ENCODE measurements around the gene PLTP. TPM values are rescaled to one million over a fixed set of nuclear protein-coding genes. Genes with fewer than 3 reads are reported as not detected.
A peak's percentile ranks its signal among the peaks of the same experiment; 100 is the strongest.

PLTP gene
- total and polyA plus RNA-seq, 2 donors: 51.5 to 221 TPM

DNA sequence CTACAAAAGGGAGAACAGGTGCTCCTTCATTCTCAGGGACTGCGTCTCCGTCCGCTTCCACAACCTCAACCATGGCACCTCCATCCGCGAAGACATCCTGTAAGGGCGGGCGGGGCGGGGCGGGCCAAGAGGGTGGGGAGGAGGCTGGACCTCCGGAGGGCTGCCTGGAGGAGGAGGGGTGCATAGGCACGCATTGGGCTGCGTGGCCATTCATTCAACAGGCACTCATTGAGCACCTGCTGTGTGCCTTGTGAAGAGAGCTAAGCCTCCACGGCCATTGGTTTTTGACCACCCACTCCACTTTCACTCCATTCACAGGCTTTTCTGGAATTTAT is 54.1 kb downstream of the PLTP start:
- peak overlapping the region; percentile 91 for H3K4me3 ChIP-seq (ENCODE audit: low read depth, low read length)
- peaks cover 3% of the 10 kb centered on the region for H3K4me1 ChIP-seq (ENCODE audit: insufficient read depth)
- 8% methylated on average over 13 of the region's 13 CpGs for WGBS
- H3K36me3 ChIP-seq (ENCODE audit: insufficient read depth): no peaks in the 10 kb centered on the region
- peak overlapping the region; percentile 68 for H3K27ac ChIP-seq (ENCODE audit: low read depth)
- no peak for DNase-seq (ENCODE audit: extremely low spot score)

DNA sequence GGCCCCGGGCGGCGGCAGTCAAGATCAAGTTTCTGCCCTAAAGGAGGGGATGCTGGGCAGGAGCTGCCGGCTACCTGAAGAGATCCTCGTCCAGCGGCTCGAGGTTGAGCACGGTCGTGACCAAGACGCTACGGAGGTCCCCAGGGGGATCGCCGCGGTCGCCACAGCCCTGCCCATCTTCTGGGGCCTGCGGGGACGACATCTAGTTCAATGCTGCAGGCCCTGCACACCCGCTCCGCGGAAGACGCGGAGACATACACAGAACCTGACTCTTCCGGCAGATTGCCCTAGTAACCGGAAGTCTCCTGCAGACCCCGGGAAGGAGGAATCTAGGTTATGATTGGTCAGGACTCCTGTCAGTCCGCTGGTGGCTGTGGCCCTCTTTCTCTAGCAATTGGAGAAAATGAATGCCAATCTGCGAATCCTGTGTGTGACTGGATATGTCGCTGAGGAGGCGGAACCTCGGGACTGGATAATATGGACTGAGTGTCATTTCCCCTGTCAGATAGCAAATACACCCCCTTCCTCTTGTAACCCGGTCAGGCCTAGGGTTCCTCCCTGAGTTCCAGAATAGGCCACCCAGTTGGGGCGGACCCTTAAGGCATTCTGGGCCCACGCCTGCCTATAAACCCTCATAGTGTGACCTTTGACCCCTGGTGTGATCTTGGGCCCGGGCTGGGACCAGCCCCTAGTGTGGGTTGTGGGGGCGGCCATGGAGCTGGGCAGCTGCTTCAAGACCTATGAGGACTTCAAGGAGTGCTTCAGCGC is 54.7 kb downstream of the PLTP start, which contains the start of the genes ACOT8 and ZSWIM3:
Gene ACOT8 (minus strand): TSS at position 279 of the 768 bp plus-strand sequence. CDS start 77 bp downstream, at position 202.
Gene ZSWIM3 (plus strand): TSS at position 501 of the 768 bp plus-strand sequence. CDS start 212 bp downstream, at position 713.
- H3K36me3 ChIP-seq (ENCODE audit: insufficient read depth): no peaks in the 10 kb centered on the region
- DNase-seq (ENCODE audit: extremely low spot score): peak; percentile 100
- WGBS: under 1% methylated on average over 36 of the region's 36 CpGs
- peaks cover 3% of the 10 kb centered on the region for H3K4me1 ChIP-seq (ENCODE audit: insufficient read depth)
- H3K27ac ChIP-seq (ENCODE audit: low read depth): peak within 1 kb of the TSS; percentile 68
- H3K4me3 ChIP-seq (ENCODE audit: low read depth, low read length): peak within 1 kb of the TSS; percentile 91

DNA sequence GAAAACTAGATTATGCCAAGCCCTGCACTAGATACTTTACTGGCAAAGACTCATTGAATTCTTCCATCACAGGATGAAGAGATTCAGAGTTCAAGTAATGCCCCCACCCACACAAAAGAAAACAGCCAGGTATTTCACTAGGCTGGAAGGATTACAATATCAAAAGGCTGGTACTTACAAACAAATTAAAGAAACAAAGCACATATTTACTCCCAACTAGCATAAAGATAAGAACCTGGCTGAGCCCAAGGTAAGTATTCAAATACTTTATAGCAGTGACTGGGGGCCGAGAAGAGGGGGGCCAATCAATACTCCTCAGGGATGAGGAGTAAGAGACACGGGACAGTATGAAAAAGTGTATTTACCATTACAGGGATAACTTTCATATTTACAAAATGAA is 58.5 kb downstream of the PLTP start:
- peaks cover 3% of the 10 kb centered on the region for H3K4me1 ChIP-seq (ENCODE audit: insufficient read depth)
- H3K27ac ChIP-seq (ENCODE audit: low read depth): no peak overlapping the region
- H3K4me3 ChIP-seq (ENCODE audit: low read depth, low read length): no peak overlapping the region
- 65% methylated on average over 2 of the region's 2 CpGs for WGBS
- no peaks in the 10 kb centered on the region for H3K36me3 ChIP-seq (ENCODE audit: insufficient read depth)
- DNase-seq (ENCODE audit: extremely low spot score): no peak

DNA sequence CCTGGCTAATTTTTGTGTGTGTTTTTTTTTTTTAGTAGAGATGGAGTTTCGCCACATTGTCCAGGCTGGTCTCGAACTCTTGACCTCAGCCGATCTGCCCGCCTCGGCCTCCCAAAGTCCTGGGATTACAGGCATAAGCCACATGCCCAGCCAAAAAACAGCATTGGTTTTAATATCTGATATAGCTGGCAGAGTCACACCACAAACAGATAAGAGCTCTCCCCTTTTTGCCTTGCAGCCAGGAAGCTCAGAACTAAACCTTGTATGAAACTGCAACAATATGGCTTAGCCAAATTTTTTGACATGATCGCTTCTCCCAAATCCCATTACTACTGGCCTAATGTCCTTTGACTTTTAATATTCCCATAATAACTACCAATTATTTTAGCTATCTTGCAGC is 59.6 kb downstream of the PLTP start:
- H3K27ac ChIP-seq (ENCODE audit: low read depth): no peak overlapping the region
- no peak for DNase-seq (ENCODE audit: extremely low spot score)
- H3K4me3 ChIP-seq (ENCODE audit: low read depth, low read length): no peak overlapping the region
- WGBS: 93% methylated on average over 6 of the region's 6 CpGs
- peaks cover 3% of the 10 kb centered on the region for H3K4me1 ChIP-seq (ENCODE audit: insufficient read depth)
- H3K36me3 ChIP-seq (ENCODE audit: insufficient read depth): no peaks in the 10 kb centered on the region

DNA sequence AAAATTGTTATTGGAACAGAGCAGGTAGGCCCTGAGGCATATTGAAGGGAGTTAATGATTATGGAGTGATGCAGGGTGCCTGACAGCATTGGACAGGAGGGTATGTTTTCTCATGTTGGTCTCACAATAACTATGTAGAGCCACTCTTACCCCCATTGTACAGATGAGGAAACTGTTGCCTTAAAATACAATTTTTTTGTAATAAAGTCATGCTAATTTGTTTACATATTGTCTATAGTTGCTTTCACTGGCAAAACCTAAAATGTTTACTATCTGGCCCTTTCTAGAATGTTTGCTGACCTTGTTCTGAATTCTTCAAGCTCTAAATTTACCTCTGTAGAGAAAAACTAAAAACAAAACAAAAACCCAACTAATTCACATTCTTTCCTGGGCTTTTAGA is 60.5 kb downstream of the PLTP start:
- Histone ChIP-seq H3K4me1 (ENCODE audit: insufficient read depth) (peaks cover 3% of the 10 kb centered on the region), H3K36me3 (ENCODE audit: insufficient read depth) (no peaks in the 10 kb centered on the region), H3K4me3 (ENCODE audit: low read depth, low read length) (no peak overlapping the region), H3K27ac (ENCODE audit: low read depth) (no peak overlapping the region)
- no peak for DNase-seq (ENCODE audit: extremely low spot score)

DNA sequence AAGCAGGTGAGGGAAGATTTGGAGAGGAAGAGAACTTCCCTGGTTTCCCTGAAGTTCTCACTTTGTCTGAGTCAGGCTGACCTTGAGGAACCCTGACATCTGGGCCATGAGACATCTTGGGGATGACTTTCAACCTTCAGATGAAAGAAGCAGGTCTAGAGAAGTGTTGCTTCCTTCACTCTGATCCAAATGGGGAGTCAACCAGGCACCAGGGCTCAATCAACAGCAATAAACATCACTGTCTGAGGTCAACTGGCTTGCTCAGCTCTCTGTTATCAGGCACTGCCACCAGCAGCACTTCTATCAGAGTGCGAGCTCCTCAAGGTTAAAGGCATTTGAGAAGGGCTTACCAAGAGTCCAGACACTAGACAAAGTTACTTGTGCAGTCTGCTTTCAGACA is 61.0 kb downstream of the PLTP start:
- WGBS: 95% methylated on average over 1 of the region's 1 CpG
- Histone ChIP-seq H3K36me3 (ENCODE audit: insufficient read depth) (no peaks in the 10 kb centered on the region), H3K27ac (ENCODE audit: low read depth) (no peak overlapping the region), H3K4me3 (ENCODE audit: low read depth, low read length) (no peak overlapping the region), H3K4me1 (ENCODE audit: insufficient read depth) (peaks cover 3% of the 10 kb centered on the region)
- DNase-seq (ENCODE audit: extremely low spot score): no peak

DNA sequence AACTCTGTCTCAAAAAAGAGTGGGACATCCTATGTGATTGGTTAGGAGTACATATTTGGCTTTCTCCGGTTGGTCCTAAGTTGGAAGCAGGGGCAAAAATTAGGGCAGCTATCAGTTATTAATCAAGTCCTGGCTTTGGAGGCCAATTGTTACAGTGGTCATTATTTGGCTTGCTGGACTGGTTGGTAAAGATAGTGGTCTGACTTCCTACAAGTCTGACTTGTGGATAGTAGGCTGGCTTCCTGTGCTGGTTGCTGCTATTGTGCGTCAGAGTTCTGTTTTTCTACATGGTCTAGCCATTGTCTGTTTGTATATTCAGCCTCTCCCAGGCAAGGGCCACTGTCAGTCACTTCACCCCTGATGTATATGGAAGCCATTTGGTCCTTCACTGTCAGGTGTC is 61.7 kb downstream of the PLTP start:
- Histone ChIP-seq H3K36me3 (ENCODE audit: insufficient read depth) (no peaks in the 10 kb centered on the region), H3K4me1 (ENCODE audit: insufficient read depth) (peaks cover 3% of the 10 kb centered on the region), H3K27ac (ENCODE audit: low read depth) (no peak overlapping the region), H3K4me3 (ENCODE audit: low read depth, low read length) (no peak overlapping the region)
- DNase-seq (ENCODE audit: extremely low spot score): no peak
- 94% methylated on average over 2 of the region's 2 CpGs for WGBS

DNA sequence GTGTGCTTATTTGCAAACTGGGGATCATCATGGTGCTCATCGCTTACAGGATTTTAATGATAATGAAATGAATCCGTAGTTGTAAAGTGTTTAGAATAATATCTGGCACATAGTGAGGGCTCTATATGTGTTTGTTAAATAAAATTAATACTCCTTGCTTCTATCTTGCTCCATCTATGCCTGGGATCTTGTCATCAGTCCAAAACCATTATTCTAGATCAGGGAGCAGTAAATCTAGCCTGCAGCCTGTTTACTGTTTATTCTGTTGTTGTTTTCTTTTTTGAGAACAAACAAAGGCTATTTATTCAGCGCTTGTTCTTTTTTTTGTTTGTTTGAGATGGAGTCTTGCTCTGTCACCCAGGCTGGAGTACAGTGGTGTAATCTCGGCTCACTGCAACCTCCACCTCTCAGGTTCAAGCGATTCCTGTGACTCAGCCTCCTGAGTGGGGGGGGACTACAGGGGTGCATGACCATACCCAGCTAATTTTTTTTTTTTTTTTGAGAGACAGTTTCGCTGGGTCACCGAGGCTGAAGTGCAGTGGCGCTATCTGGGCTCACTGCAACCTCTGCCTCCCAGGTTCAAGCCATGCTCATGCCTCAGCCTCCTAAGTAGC is 62.9 kb downstream of the PLTP start:
- no peaks in the 10 kb centered on the region for H3K4me1 ChIP-seq (ENCODE audit: insufficient read depth)
- no peak for DNase-seq (ENCODE audit: extremely low spot score)
- WGBS: 92% methylated on average over 8 of the region's 8 CpGs
- no peak overlapping the region for H3K27ac ChIP-seq (ENCODE audit: low read depth)
- no peak overlapping the region for H3K4me3 ChIP-seq (ENCODE audit: low read depth, low read length)
- H3K36me3 ChIP-seq (ENCODE audit: insufficient read depth): no peaks in the 10 kb centered on the region

Other genes with a start within 250 kb of the PLTP start
- not detected for gene WFDC11, start 241.9 kb downstream of the PLTP start, total RNA-seq
- not detected for gene WFDC11, start 241.9 kb downstream of the PLTP start, polyA plus RNA-seq
- 0.37 TPM for gene WFDC13, start 210.1 kb downstream of the PLTP start, total RNA-seq
- 0.14 TPM for gene WFDC13, start 210.1 kb downstream of the PLTP start, polyA plus RNA-seq
- not detected for gene WFDC10B, start 207.1 kb downstream of the PLTP start, total RNA-seq
- gene WFDC10B, start 207.1 kb downstream of the PLTP start, polyA plus RNA-seq: 6.9 TPM
- not detected for gene SPINT4, start 189.8 kb downstream of the PLTP start, total RNA-seq
- gene SPINT4, start 189.8 kb downstream of the PLTP start, polyA plus RNA-seq: not detected
- 0.90 TPM for gene WFDC3, start 120.3 kb downstream of the PLTP start, total RNA-seq
- 31.5 TPM for gene WFDC3, start 120.3 kb downstream of the PLTP start, polyA plus RNA-seq
- gene DNTTIP1, start 120.2 kb downstream of the PLTP start, total RNA-seq: 8.1 TPM
- 67.0 TPM for gene DNTTIP1, start 120.2 kb downstream of the PLTP start, polyA plus RNA-seq
- gene UBE2C, start 99.5 kb downstream of the PLTP start, total RNA-seq: 15.6 TPM
- 2.2 TPM for gene UBE2C, start 99.5 kb downstream of the PLTP start, polyA plus RNA-seq
- 23.2 TPM for gene TNNC2, start 84.8 kb downstream of the PLTP start, total RNA-seq
- gene TNNC2, start 84.8 kb downstream of the PLTP start, polyA plus RNA-seq: 4.1 TPM
- 33.5 TPM for gene SNX21, start 78.4 kb downstream of the PLTP start, total RNA-seq
- gene SNX21, start 78.4 kb downstream of the PLTP start, polyA plus RNA-seq: 93.2 TPM
- 13.1 TPM for gene ACOT8, start 54.8 kb downstream of the PLTP start, total RNA-seq
- 29.5 TPM for gene ACOT8, start 54.8 kb downstream of the PLTP start, polyA plus RNA-seq
- gene ZSWIM3, start 54.5 kb downstream of the PLTP start, total RNA-seq: 5.6 TPM
- gene ZSWIM3, start 54.5 kb downstream of the PLTP start, polyA plus RNA-seq: 2.7 TPM
- 4.6 TPM for gene ZSWIM1, start 30.9 kb downstream of the PLTP start, total RNA-seq
- gene ZSWIM1, start 30.9 kb downstream of the PLTP start, polyA plus RNA-seq: 6.9 TPM
- gene SPATA25, start 24.5 kb downstream of the PLTP start, total RNA-seq: 1.7 TPM
- 3.8 TPM for gene SPATA25, start 24.5 kb downstream of the PLTP start, polyA plus RNA-seq
- 4.8 TPM for gene NEURL2, start 20.9 kb downstream of the PLTP start, total RNA-seq
- 11.7 TPM for gene NEURL2, start 20.9 kb downstream of the PLTP start, polyA plus RNA-seq
- gene CTSA, start 20.8 kb downstream of the PLTP start, total RNA-seq: 31.7 TPM
- gene CTSA, start 20.8 kb downstream of the PLTP start, polyA plus RNA-seq: 129 TPM
- gene PCIF1, start 22.5 kb upstream of the PLTP start, total RNA-seq: 11.5 TPM
- 44.0 TPM for gene PCIF1, start 22.5 kb upstream of the PLTP start, polyA plus RNA-seq
- 11.9 TPM for gene ZNF335, start 60.0 kb upstream of the PLTP start, total RNA-seq
- 12.4 TPM for gene ZNF335, start 60.0 kb upstream of the PLTP start, polyA plus RNA-seq
- gene MMP9, start 96.8 kb upstream of the PLTP start, total RNA-seq: 1.9 TPM
- 2.1 TPM for gene MMP9, start 96.8 kb upstream of the PLTP start, polyA plus RNA-seq
- gene SLC12A5, start 117.1 kb upstream of the PLTP start, total RNA-seq: 0.69 TPM
- gene SLC12A5, start 117.1 kb upstream of the PLTP start, polyA plus RNA-seq: 1.5 TPM
- gene NCOA5, start 177.8 kb upstream of the PLTP start, total RNA-seq: 13.2 TPM
- 21.9 TPM for gene NCOA5, start 177.8 kb upstream of the PLTP start, polyA plus RNA-seq
- 3.1 TPM for gene CD40, start 206.2 kb upstream of the PLTP start, total RNA-seq
- gene CD40, start 206.2 kb upstream of the PLTP start, polyA plus RNA-seq: 21.3 TPM